HG02970 (cell line): ENCODE results near the gene AFF3.

Experiments
- ATAC-seq: cut with Tn5 transposase; IDR thresholded peaks from one replicate; pipeline ENCODE4 v1.9.1; 2021; ENCODE audit warnings: mild to moderate bottlenecking, moderate library complexity, moderate number of reproducible peaks; ENCODE audit not compliant: unreplicated experiment, low FRiP score

The AFF3 gene

GRCh38 chr2:99812426-99812825 lies 330.0 kb downstream of the AFF3 start:
- no peak for ATAC-seq

- ATAC-seq, result no peak
Measured at GRCh38 chr2:99811544-99811943, 330.8 kb downstream of the AFF3 start.

DNA sequence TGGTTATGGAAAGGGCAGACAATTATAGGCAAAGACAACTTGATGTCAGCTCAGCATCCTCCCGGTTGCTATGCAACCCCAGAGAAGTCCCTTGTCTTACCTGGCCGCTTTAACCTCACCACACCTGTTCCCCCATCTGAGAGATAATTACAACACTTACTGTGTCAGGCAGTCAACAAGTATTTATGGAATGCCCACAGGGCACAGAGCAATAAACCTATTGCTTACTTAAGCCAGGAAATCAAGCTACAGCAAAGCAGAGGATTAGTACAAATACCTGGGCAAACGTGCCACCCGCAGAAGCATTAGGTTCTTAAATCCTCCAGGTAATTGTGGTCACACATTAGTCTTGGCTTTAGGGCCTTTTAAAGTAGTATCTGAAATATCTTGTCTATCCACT lies 332.2 kb downstream of the AFF3 start:
- no peak for ATAC-seq

DNA sequence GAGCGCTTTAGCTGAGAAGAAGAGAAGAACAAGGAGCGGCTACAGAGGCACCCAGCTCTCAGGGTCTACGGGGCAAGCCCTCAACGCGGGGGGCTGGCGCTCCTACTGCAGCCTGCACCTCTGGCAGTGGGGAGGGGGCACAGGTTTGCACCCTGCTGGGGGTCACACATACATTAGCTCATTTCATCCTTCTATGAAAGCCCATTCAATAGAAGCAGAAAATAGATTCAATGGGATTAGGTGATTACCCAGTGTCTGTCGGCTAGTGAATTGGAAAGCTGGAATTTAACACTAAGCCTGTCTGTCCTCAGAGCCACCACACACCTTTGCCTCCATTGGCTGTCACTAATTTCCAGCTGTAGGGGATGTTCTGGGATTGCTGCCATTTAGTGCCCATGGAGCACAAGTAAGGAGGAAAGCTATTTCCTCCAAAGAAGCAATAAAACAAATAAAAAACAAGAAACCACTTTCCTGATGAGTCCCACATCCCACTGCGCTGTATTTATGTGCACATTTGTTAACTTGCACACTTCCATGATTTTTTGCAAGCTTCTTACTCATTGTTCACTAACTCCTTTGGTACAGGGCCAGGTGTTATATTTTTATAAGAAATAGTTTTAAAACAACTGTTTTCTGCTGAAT lies 333.0 kb downstream of the AFF3 start:
- ATAC-seq, result no peak

DNA sequence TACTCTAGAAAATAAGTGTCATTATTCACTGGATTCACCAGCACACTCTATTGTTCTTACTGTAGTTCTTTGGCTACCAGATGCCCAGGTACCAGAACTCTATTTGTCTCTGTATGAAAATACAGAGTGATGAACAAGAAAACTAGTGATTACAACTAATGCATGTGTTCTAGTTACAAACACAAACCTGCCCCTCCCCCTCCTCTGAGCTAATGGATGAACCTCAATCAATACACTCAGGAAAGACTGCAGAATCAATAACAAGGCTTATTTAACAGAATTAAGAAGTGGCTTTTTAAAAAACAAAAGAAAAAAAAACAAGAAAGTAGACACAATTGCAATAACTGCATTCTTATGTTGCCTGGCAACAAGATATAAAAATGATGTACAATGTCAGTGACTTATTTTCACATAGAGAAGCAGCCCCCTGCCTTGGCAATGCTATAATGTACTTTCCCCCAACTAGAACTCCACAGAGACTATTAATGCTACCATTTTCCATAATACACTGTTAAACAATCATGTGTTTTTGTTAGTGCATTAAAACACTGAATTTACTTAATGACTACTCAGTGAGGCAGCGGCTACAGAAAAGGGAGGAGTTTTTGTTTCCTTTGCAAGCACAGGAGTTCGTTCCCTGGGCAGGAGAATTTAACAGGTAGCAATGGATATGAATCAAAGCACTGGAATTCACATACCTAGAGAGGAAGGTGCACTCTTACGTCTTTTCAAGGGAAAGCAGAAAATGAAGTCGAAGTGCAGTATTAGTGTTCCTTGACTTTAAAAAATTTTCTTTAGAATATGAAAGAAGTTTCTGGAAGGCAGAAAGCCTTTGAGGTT lies 333.8 kb downstream of the AFF3 start:
- ATAC-seq, result no peak

GRCh38 chr2:99806758-99807157 lies 335.6 kb downstream of the AFF3 start:
- no peak for ATAC-seq

- no peak for ATAC-seq
Measured at GRCh38 chr2:99805930-99806476, 336.4 kb downstream of the AFF3 start.

DNA sequence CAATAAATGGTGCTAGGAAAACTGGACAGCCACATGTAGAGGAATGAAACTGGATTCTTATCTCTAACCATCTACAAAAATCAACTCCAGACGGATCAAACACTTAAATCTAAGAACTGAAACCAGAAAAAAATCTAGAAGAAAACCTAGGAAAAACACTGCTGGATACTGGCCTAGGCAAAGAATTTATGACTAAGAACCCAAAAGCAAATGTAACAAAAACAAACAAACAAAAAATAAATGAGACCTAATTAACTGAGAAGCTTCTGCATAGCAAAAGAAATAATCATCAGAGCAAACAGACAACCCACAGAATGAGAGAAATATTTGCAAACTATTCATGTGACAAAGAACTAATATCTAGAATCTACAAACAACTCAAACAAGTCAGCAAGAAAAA lies 338.5 kb downstream of the AFF3 start:
- no peak for ATAC-seq

- no peak for ATAC-seq
Measured at GRCh38 chr2:99802734-99803133, 339.7 kb downstream of the AFF3 start.

DNA sequence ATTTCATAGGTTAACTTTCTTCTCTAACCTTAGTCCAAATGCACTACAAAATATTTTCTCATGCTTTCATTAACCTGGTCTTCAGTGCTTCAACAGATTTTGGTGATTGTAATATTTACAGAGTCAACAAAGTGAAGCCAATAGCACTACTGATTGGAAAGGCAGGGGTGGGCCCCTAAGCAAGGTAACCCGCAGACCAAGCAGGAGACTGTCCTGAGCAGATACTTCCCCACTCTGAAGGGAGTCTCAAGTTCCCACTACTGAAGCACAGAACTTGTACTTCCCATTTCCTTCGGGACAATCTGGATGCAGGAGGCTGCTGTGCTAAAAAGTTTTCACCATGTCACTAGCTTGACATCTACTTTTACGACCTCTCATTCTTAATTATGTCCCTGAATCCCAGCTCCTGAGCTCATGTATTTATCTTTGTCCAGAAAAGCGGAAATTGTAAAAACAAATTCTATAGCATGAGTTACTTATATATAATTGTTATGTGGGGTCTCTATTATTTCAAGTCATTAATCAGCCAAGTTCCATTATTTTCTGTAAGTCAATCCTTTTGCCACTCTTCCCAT lies 341.0 kb downstream of the AFF3 start:
- no peak for ATAC-seq

GRCh38 chr2:99797475-99797874 lies 344.9 kb downstream of the AFF3 start:
- no peak for ATAC-seq

DNA sequence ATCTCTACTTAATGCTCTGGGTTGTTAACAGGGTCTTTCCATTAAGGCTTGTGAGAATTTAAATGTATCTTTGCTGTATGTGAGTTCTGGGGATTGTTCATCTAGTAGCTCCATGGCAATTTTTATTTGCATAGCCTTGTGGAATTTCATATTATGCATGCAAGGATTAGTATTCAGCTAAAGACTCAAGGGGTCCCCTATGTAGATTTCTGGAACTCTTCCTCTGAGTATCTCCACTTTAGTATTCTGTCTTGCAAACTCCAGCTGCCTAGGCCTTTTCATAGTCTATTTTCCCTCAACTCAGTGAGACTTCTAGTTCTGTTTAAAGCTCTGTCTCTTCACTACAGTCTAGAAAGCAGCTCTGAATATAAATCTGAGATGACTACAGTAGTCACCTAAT lies 348.0 kb downstream of the AFF3 start:
- no peak for ATAC-seq

- ATAC-seq, result no peak
Measured at GRCh38 chr2:99793022-99793421, 349.4 kb downstream of the AFF3 start.

GRCh38 chr2:99789849-99790248 lies 352.5 kb downstream of the AFF3 start:
- no peak for ATAC-seq

DNA sequence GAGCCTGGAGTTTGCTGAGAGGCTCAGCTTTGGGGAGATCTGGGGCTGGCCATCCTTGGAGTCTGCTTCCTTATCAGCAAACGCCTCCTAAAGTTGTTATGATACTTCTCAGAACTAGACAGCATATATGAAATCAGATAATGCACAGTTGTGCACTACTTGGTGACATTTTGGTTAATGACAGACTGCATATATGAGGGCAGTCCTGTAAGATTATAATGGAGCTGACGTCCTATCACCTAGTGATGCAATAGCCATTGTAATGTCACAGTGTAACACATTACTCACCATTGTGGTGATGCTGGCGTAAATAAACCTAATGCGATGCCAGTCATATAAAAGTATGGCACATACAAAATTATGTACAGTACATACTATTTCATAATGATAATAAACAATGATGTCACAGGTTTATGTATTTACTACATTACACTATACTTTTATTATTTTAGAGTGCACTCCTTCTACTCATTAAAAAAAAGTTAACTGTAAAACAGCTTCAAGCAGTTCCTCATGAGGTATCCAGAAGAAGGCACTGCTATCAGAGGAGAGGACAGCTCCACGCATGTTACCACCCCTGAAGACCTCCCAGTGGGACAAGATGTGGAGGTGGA lies 354.5 kb downstream of the AFF3 start:
- ATAC-seq, result no peak

DNA sequence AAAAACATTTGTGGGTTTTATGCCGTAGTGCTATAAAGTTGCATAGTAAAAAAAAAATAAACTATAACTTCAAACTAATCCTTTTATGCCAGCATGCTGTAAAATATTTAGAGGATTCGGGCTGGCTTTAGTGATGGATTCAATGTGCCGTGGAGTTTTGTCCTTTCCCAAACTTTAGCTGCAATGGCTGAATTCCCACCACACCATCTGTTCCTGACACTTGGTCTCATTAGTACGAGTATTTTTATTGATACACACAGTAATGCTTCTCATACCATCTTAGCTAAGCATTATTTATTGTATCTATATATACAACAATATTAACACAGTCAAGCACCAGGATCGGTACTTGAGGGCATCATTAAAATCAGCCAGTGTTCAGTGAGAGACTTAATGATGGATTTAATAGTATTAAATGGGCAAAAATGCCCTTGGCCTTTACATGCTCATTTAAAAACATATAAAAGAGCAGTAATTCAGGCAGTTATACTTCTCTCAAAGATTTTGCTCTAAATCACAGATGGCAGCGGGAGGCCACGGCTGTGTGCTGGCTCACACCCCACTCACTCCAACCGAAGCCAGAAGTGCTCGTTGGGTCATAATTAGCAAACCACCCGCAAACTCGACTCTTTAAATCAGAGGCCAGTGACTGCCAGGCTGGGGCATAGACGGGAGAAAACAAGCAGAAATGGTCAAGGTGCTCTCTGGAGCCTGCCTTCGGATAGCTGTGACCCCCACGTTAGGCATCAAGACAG lies 355.6 kb downstream of the AFF3 start:
- no peak for ATAC-seq

DNA sequence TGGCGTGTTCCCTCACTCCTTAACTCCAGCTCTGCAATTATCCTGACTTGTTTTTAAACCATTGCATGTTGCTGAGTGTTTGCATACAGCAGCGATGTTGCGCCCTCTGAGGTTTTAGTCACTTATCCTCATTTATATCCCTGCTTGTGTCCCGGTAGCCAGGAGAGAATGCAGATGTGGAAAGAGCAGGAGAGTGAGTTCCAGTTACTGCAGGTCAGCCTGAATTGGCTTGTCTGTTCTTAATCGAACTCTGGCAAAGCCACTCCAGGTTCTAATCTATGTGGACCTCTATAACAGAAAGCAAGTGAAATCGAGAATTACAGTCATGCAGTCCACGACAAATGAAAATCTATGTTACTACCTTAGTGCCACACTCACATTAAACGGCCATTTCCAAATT lies 357.4 kb downstream of the AFF3 start:
- ATAC-seq, result no peak

DNA sequence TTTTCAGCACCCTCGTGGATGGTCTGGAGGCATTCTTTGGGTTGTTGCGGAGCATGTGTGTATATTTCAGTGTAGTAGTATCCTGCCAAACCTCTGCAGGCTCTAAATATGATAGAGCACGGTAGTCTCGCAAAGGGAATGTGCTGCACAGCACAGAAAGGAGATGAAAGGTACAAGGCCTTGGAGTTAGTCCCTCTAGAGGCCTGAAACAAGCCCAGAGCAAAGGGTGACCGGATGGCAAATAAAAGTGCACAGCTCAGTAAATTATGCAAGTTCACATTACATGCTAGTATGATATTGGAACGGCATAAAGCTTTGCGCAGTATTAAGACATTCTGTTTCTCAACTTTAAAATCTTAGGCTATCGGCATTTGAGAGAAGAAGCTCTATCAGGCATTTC lies 358.1 kb downstream of the AFF3 start:
- ATAC-seq, result no peak

DNA sequence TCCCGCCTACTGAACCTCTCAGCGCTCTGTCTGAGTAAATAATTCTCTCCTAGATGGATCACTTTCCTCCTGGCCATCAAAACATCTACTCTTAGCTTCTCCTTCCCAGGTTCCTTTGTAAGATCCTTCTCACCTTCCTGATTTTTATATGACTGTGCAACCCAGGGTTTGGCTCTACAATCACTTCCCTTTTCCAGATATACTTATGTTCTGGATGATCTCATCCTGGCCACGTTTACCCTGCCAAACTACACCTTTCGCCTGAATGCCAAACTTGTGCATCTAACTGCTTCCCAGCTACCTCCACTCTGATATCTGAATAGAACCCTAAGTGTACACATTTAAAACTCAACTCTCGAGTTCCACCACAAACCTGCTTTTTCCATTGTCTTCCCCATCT lies 362.1 kb downstream of the AFF3 start:
- no peak for ATAC-seq

DNA sequence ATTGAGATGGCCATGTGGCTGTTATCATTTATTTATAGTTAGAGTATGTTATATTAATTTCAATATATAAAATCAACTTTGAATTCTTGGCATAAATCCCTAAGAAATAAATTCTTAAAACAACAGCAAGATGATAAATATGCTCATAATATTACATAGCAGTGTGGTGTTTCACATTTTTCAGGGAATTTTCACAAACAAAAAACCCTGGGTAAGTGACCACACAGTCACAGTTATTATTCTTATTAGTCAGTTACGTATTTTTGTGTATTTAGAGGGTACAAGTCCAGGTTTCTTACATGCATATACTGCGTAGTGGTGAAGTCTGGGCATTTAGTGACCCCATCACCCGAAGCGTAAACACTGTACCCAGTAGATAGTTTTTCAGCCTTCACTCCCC lies 363.1 kb downstream of the AFF3 start:
- no peak for ATAC-seq
